NCI-H2081 treated with DMSO at 0.1 percent for 48 hours (cell line): Measurements from ENCODE around the gene NEUROD2.

Source experiments
- DNase-seq: peaks from one replicate; lab custom pipeline; 2025; lab: John Stamatoyannopoulos, UW

NEUROD2 gene

GRCh38 chr17:39607851-39608130 lies at the start of gene NEUROD2:
Gene NEUROD2 (minus strand): TSS chr17:39607920. CDS start chr17:39606599, 1,321 bp downstream.
- DNase-seq = no peak

GRCh38 chr17:39655105-39655504 lies 47.4 kb upstream of the NEUROD2 start:
- DNase-seq = no peak

- no peak for DNase-seq
Observed at GRCh38 chr17:39653662-39654331, 46.1 kb upstream of the NEUROD2 start.

- DNase-seq = no peak
Observed at GRCh38 chr17:39653316-39653661, 45.6 kb upstream of the NEUROD2 start.

- no peak for DNase-seq
Observed at GRCh38 chr17:39652587-39653315, 45.0 kb upstream of the NEUROD2 start.

GRCh38 chr17:39651923-39652586 lies 44.3 kb upstream of the NEUROD2 start:
- DNase-seq = no peak

- no peak for DNase-seq
Observed at GRCh38 chr17:39650121-39650579, 42.4 kb upstream of the NEUROD2 start.

GRCh38 chr17:39648616-39649366 lies 41.1 kb upstream of the NEUROD2 start:
- DNase-seq = no peak

- no peak for DNase-seq
Observed at GRCh38 chr17:39647256-39647655, 39.5 kb upstream of the NEUROD2 start.

GRCh38 chr17:39643271-39643670 lies 35.6 kb upstream of the NEUROD2 start:
- no peak for DNase-seq

GRCh38 chr17:39642291-39643074 lies 34.8 kb upstream of the NEUROD2 start:
- DNase-seq = no peak

- no peak for DNase-seq
Observed at GRCh38 chr17:39641883-39642282, 34.2 kb upstream of the NEUROD2 start.

- DNase-seq = no peak
Observed at GRCh38 chr17:39641097-39641496, 33.4 kb upstream of the NEUROD2 start.

- DNase-seq = no peak
Observed at GRCh38 chr17:39640591-39641031, 32.9 kb upstream of the NEUROD2 start.

- DNase-seq = no peak
Observed at GRCh38 chr17:39639566-39640458, 32.1 kb upstream of the NEUROD2 start.

- no peak for DNase-seq
Observed at GRCh38 chr17:39639043-39639442, 31.3 kb upstream of the NEUROD2 start.

GRCh38 chr17:39638317-39638716 lies 30.6 kb upstream of the NEUROD2 start:
- DNase-seq = no peak

GRCh38 chr17:39636927-39637736 lies 29.4 kb upstream of the NEUROD2 start, which contains the start of gene STARD3:
Gene STARD3 (plus strand): TSS chr17:39637144. CDS start chr17:39653532, 16,388 bp downstream.
- DNase-seq = peak; percentile 52

- DNase-seq = no peak
Observed at GRCh38 chr17:39636587-39636926, 28.8 kb upstream of the NEUROD2 start.
